ENCODE measurements around the gene CACNB2.
"Not testable (repeated sequence)": the region's sequence is repeated elsewhere in the genome, so short reads cannot be mapped to it uniquely, and the experiment has no call there.

CACNB2 gene

DNA sequence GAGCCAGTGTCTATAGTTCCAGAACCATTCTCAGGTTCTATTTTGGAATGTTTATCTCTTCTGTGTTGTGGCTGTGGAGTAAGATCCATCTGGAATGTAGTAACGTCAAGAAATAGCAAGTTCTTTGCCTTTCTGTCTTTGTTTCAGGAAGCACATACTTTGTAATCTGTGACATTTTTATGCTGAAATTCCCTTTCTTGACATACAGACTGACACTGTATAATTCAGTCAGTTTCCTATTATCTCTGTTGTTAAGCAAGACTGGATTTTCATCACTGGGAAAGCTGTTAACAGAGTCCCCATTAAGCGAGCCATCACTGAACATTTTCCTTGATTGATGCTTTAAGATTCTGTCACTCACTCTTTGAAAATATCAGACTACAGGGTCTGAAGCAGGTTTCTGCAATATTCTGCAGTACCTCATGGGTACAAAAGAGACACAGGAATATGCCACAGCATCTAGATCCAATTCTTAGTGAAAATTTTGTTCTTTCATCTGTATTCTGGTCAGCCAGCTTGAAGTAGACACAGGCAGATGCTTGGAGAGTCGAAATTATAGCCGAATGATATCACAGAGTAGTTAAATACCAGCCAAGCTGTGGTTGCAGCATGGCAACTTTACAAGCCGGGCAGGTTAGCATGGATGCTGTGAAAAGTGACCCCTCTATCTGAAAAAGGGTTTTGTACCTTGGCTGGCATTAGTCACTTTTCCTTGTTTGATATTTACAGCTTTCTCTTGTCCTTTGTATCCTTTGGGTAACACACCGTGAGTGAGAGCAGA is 62.6 kb downstream of the CACNB2 start:
- DNase-seq (ENCODE audit: low read depth) = no peak

DNA sequence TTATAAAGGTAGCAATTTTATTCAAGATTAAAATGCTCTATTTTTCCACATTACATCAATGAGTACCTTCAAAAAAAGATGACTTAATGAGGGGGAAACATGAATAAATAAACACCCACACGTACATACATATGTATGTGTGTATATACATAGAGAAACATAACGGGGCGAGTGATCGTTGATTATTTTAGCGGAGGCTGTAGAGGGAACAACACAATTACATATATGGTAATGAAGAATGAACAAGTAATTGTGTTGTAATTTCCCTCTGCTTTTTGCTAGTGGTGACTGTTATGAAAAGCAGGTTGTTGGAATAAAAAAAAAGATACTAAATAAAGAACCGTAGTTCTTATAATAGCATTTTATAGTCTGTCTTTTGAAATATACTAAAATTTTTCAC is 63.2 kb downstream of the CACNB2 start:
- no peak for DNase-seq (ENCODE audit: low read depth)

DNA sequence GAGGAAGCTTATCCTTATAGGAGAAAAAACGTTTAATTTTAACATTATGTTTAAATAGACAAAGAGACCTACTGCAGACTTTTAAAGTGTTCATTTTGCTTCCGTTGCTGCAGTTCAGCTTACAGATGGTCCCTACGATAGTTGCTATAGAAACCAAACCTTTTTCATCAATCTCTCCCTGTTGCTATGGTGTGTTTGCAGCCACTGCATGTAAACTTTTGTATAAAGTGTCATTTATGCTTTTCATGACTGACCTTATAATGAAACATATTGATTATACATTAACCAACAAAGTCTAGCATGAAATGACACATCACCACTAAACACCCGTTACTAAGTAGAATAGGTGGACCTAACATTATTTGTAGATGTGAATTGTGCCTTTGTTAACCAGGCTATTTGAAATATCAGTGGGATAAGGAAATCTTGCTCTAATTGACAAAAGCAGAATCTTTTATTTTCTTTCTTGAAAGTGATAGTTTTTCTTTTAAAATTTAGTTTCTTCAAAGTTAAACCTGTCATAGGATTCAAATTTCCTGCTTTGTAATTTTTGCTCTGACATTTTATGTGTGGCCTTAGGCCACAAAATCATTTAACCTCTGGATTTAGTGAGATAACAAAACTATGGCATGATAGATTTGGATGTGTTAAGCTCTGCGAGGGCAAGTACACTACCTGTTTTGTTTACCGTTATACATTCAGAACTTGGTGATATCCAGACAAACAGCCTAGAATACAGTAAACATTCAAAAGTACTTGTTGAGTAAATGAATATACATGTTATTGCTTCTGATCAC is 64.0 kb downstream of the CACNB2 start:
- no peak for DNase-seq (ENCODE audit: low read depth)

- DNase-seq (ENCODE audit: low read depth) = no peak
These were observed 65.0 kb downstream of the CACNB2 start for GRCh38 chr10:18205098-18205834.

- DNase-seq (ENCODE audit: low read depth) = not testable (repeated sequence)
These were observed 68.0 kb downstream of the CACNB2 start for GRCh38 chr10:18208186-18208585.

- DNase-seq (ENCODE audit: low read depth) = no peak
These were observed 69.0 kb downstream of the CACNB2 start for GRCh38 chr10:18209241-18209640.

DNA sequence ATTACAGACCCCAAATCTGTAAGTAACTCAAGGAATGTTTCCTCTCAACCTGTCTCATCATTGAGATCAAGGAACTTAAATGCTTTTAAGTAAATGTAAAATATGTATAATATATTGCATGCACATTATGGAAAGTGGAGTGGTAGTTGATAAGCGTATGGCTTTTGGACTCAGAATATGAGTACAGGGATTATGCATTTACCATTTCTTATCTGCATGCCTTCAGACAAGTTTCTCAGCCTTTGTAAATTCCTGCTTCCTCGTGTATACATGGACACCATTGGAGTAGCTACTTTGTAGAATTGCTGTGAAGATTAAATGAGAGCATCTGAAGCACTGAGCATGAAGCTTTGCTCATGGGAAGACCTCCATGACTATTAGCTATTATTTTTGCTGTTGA is 70.5 kb downstream of the CACNB2 start:
- DNase-seq (ENCODE audit: low read depth) = no peak

DNA sequence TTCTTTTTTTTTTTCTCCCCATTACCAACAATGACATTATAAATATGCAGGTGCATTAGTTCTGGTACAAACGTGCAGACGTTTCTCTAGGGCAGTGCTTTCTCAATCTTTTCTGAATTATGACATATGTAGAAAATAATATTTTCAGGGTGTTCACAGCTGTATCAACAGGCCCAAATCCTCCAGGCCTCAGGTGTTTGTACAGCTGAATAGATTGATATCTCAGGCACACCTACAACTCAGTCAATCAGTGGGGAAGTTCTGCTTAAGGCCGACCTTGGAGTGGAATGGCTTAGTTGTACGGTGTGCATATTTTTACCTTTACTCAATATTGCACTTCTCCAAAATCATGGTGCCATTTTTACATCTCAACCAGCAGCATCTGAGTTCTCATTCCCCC is 71.6 kb downstream of the CACNB2 start:
- no peak for DNase-seq (ENCODE audit: low read depth)

DNA sequence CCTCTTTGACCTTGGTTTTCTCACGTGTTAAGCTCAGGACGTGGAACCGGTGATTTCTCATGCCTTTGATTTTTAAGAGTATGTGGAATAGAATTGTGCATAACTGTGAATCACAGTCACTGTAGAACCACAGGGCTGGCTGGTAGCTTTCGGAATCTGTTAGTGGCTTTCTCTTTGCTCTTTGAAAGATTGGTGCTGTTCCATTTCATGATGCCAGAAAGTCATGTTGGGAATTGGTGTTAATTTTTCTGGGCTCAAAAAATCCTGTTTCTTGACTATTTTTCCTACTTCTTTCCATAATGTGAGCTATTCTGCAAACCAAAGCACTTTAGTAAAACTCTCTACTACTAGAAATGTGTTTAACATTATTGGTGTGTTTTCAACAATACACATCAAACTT is 73.0 kb downstream of the CACNB2 start:
- DNase-seq (ENCODE audit: low read depth) = no peak

DNA sequence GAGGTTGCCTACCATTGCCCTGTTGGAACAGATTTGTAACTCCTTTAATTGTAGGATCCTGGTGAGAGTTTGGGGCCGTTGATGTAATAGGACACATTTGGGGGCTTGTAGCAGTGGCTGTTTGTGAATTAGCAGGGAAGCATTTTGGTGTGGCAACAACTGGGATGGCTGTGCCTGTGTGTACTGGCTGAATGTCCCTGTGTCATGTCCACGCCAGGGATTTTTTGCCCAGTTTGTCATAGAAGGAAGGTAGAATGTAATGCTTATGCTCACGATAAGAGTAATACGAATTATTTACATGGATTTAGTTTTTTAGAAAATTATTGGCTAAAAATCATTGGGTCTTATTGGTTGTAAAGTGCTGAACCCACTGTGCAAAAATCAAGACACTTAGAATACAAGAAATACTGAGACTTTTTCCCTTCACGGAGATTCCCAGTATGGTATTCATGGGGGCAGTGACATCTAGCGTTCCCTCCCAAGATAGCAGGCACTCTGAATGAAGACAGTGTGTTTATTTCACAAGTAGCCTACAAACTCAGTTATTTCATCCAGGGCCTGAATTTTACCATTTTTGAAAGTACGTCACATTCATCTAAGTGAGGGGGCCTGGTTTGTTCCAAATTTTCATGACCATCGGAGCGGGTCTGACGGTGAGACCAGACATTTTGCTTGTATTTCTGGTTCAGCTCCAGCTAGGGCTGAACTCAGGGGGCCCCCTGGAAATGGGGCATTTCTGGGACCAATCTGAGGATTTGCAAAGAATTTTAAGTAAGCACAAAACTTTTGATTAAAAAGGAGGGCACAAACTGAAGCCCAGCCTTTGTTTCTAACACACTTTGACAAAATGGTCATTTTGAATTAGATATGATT is 74.7 kb downstream of the CACNB2 start:
- DNase-seq (ENCODE audit: low read depth) = no peak

GRCh38 chr10:18216482-18216881 is 76.3 kb downstream of the CACNB2 start:
- no peak for DNase-seq (ENCODE audit: low read depth)

- no peak for DNase-seq (ENCODE audit: low read depth)
These were observed 77.4 kb downstream of the CACNB2 start for GRCh38 chr10:18217577-18217976.

DNA sequence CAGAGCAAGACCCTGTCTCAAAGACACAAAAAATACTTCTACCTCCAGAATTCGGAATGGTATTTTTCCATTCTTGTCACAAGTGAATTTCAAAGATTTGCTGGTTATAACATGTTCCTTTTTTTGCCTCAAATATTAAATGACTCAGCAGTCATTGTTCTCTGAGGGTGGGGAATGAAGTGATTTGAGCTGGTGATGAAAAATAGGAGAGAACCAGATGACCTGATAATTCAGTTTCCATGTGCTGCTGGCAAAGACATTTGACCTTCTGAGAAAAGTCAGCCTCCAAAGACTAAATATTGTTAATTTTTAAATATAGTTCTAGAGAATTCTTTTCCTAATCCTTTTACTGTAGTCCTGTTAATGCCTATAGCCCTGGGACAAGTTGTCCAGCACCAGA is 78.9 kb downstream of the CACNB2 start:
- no peak for DNase-seq (ENCODE audit: low read depth)

- DNase-seq (ENCODE audit: low read depth) = no peak
These were observed 80.9 kb downstream of the CACNB2 start for GRCh38 chr10:18221123-18221522.

GRCh38 chr10:18221882-18222281 is 81.7 kb downstream of the CACNB2 start:
- no peak for DNase-seq (ENCODE audit: low read depth)

DNA sequence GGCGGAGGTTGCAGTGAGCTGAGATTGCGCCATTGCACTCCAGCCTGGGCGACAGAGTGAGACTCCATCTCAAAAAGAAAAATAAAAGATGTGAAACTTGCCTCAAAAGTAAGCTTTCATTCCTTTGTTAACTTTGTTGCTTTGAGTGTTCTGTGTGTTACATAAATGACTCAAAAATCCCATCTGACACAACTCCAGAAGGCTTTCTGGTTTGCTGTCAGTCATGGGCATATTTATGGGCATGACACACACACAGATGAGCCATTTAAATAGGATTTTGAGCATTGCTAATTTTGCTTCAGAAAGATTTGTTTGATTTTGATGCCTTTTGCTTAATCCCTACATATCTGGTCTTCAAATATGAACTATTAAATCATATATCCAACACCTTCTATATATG is 82.6 kb downstream of the CACNB2 start:
- DNase-seq (ENCODE audit: low read depth) = no peak

GRCh38 chr10:18223898-18224297 is 83.7 kb downstream of the CACNB2 start:
- DNase-seq (ENCODE audit: low read depth) = no peak

GRCh38 chr10:18224626-18225445 is 84.6 kb downstream of the CACNB2 start:
- no peak for DNase-seq (ENCODE audit: low read depth)

GRCh38 chr10:18226336-18226735 is 86.1 kb downstream of the CACNB2 start:
- no peak for DNase-seq (ENCODE audit: low read depth)

- no peak for DNase-seq (ENCODE audit: low read depth)
These were observed 89.6 kb downstream of the CACNB2 start for GRCh38 chr10:18229826-18230225.

DNA sequence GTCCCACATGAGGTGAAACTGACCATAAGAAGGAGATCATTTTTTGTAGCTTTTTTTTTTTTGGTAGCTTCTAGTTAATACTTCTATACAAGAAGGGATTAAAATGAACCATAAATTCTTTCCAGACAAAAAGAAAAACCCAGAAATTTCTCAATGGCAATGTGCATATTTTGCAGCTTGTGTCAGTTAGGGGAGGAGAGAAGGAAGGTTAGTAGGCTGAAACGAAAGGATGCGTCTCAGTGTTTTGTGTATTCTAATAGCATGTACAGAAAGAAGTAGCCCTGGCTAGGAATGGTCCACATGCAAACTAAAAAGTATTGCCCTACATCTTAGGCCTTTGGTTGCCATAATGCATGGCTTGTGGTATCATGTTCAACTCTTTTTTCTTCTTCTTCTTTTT is 90.6 kb downstream of the CACNB2 start:
- DNase-seq (ENCODE audit: low read depth) = no peak

All from stimulated activated CD4-positive, alpha-beta T cell treated with anti-CD3 and anti-CD28 coated beads, Interleukin-2, amount 100 ng/mL, for 4 hours (primary cell).